ENCODE data around the gene GCK. TPM values are rescaled to one million over a fixed set of nuclear protein-coding genes. Genes with fewer than 3 reads are reported as not detected.

Gene GCK
- total RNA-seq, 2 experiments from 2014 or later: 0.16 TPM; not detected in 1

- Histone ChIP-seq H3K36me3 (ENCODE audit: insufficient read depth, low read length) (no peaks in the 10 kb centered on the region), H3K9me3 (ENCODE audit: low read length) (no peaks in the 10 kb centered on the region), H3K4me3 (ENCODE audit: low read depth, low read length, poor library complexity, severe bottlenecking) (no peak overlapping the region), H3K9me2 (ENCODE audit: insufficient read depth, low read length) (no peaks in the 10 kb centered on the region), H3K79me2 (ENCODE audit: insufficient read depth, low read depth, low read length) (no peaks in the 10 kb centered on the region), H4K20me1 (ENCODE audit: insufficient read depth, low read length) (no peaks in the 10 kb centered on the region), H3K4me1 (ENCODE audit: insufficient read depth, low read length, poor library complexity, severe bottlenecking) (no peaks in the 10 kb centered on the region), H3K27ac (ENCODE audit: low read depth, low read length, poor library complexity, severe bottlenecking) (no peak overlapping the region), H2AFZ (ENCODE audit: low read length) (no peak overlapping the region), H3K4me2 (ENCODE audit: low read length) (no peak overlapping the region)
- CTCF ChIA-PET (ENCODE audit: unreplicated experiment): no interaction called here
- TF ChIP-seq EZH2phosphoT487 (IDR thresholded peaks at IDR 0.05; ENCODE audit: borderline replicate concordance, low read depth, low read length): no peak
- TF ChIP-seq, protein P1, sequence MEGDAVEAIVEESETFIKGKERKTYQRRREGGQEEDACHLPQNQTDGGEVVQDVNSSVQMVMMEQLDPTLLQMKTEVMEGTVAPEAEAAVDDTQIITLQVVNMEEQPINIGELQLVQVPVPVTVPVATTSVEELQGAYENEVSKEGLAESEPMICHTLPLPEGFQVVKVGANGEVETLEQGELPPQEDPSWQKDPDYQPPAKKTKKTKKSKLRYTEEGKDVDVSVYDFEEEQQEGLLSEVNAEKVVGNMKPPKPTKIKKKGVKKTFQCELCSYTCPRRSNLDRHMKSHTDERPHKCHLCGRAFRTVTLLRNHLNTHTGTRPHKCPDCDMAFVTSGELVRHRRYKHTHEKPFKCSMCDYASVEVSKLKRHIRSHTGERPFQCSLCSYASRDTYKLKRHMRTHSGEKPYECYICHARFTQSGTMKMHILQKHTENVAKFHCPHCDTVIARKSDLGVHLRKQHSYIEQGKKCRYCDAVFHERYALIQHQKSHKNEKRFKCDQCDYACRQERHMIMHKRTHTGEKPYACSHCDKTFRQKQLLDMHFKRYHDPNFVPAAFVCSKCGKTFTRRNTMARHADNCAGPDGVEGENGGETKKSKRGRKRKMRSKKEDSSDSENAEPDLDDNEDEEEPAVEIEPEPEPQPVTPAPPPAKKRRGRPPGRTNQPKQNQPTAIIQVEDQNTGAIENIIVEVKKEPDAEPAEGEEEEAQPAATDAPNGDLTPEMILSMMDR (conservative IDR thresholded peaks at IDR 0.05; ENCODE audit: low read length): no peak
- no TSS peak for BruUV-seq (replicated peaks)
- POLR2A ChIA-PET: interaction anchor here (0.5 kb wide), 1 partner anchor 428 kb away, joined by 3 read pairs; no protein-coding TSS in a partner anchor
- intact Hi-C loops (cut with micrococcal nuclease; ENCODE audit: unreplicated experiment): no loop called here
- no peak for DNase-seq (ENCODE audit: low spot score)
Observed at GRCh38 chr7:44184873-44185446, 4.3 kb downstream of the GCK start.

DNA sequence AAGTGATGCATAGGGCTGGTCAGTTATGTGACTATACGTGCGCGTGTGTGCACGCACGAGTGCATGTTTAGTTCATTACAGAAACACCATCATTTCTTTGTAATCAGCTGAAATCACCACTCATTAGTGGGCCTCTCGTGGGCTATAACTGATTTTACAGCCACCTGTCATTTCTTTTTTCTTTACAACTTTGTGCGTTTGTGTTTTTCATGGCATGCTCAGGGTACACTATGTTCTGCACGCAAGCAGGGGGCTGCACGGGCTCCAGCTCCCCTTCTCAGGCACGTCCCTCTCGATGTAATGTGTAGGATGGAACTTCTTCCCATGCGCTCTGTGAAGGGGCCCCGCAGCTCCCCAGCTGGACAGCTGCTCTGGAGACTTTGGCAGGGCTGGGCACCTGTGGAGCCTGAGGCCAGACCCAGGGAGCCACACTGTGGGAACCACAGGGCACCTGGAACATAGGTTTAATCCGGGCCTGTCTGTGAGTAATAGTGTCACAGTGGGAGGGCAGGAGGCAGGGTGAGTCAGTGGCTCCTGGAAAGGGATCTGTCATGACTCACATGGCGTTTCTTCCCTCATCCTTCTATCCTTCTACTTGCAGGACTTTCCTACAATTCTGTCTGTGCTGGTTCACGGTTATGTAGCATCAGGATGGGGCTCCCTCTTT lies 4.9 kb downstream of the GCK start:
- TF ChIP-seq EZH2phosphoT487 (IDR thresholded peaks at IDR 0.05; ENCODE audit: borderline replicate concordance, low read depth, low read length): no peak
- TF ChIP-seq, protein P1 (conservative IDR thresholded peaks at IDR 0.05; ENCODE audit: low read length): no peak
- H3K27ac ChIP-seq (ENCODE audit: low read depth, low read length, poor library complexity, severe bottlenecking): no peak overlapping the region
- H3K4me1 ChIP-seq (ENCODE audit: insufficient read depth, low read length, poor library complexity, severe bottlenecking): no peaks in the 10 kb centered on the region
- no peak overlapping the region for H2AFZ ChIP-seq (ENCODE audit: low read length)
- POLR2A ChIA-PET: interaction anchor here (0.5 kb wide), 1 partner anchor 428 kb away, joined by 3 read pairs; no protein-coding TSS in a partner anchor
- no peaks in the 10 kb centered on the region for H4K20me1 ChIP-seq (ENCODE audit: insufficient read depth, low read length)
- no peak overlapping the region for H3K4me2 ChIP-seq (ENCODE audit: low read length)
- CTCF ChIA-PET (ENCODE audit: unreplicated experiment): no interaction called here
- H3K9me2 ChIP-seq (ENCODE audit: insufficient read depth, low read length): no peaks in the 10 kb centered on the region
- intact Hi-C loops (cut with micrococcal nuclease; ENCODE audit: unreplicated experiment): no loop called here
- H3K36me3 ChIP-seq (ENCODE audit: insufficient read depth, low read length): no peaks in the 10 kb centered on the region
- no peaks in the 10 kb centered on the region for H3K9me3 ChIP-seq (ENCODE audit: low read length)
- no peak overlapping the region for H3K4me3 ChIP-seq (ENCODE audit: low read depth, low read length, poor library complexity, severe bottlenecking)
- no peak for DNase-seq (ENCODE audit: low spot score)
- no peaks in the 10 kb centered on the region for H3K79me2 ChIP-seq (ENCODE audit: insufficient read depth, low read depth, low read length)
- no TSS peak for BruUV-seq (replicated peaks)

GRCh38 chr7:44183386-44183785 lies 5.9 kb downstream of the GCK start:
- H4K20me1 ChIP-seq (ENCODE audit: insufficient read depth, low read length): no peaks in the 10 kb centered on the region
- intact Hi-C loops (cut with micrococcal nuclease; ENCODE audit: unreplicated experiment): no loop called here
- DNase-seq (ENCODE audit: low spot score): no peak
- POLR2A ChIA-PET: no interaction called here
- H3K4me2 ChIP-seq (ENCODE audit: low read length): no peak overlapping the region
- CTCF ChIA-PET (ENCODE audit: unreplicated experiment): no interaction called here
- H3K4me3 ChIP-seq (ENCODE audit: low read depth, low read length, poor library complexity, severe bottlenecking): no peak overlapping the region
- no peaks in the 10 kb centered on the region for H3K36me3 ChIP-seq (ENCODE audit: insufficient read depth, low read length)
- no peaks in the 10 kb centered on the region for H3K9me2 ChIP-seq (ENCODE audit: insufficient read depth, low read length)
- TF ChIP-seq EZH2phosphoT487 (IDR thresholded peaks at IDR 0.05; ENCODE audit: borderline replicate concordance, low read depth, low read length): no peak
- TF ChIP-seq, protein P1 (conservative IDR thresholded peaks at IDR 0.05; ENCODE audit: low read length): no peak
- H3K79me2 ChIP-seq (ENCODE audit: insufficient read depth, low read depth, low read length): no peaks in the 10 kb centered on the region
- no peak overlapping the region for H3K27ac ChIP-seq (ENCODE audit: low read depth, low read length, poor library complexity, severe bottlenecking)
- H3K9me3 ChIP-seq (ENCODE audit: low read length): no peaks in the 10 kb centered on the region
- BruUV-seq (replicated peaks): no TSS peak
- H2AFZ ChIP-seq (ENCODE audit: low read length): no peak overlapping the region
- H3K4me1 ChIP-seq (ENCODE audit: insufficient read depth, low read length, poor library complexity, severe bottlenecking): no peaks in the 10 kb centered on the region

All from OCI-LY7 (cell line).